WTC11 (cell line): ENCODE measurements around the gene FXYD3. TPM values are rescaled to one million over a fixed set of nuclear protein-coding genes. Genes with fewer than 3 reads are reported as not detected.
A peak's percentile ranks its signal among the peaks of the same experiment; 100 is the strongest.

Experiments
- ATAC-seq: fragments of 200-7000 bp; cut with Tn5 transposase; 2 replicates; pipeline ENCODE4 v1.10.0; 2021; ENCODE audit warnings: mild to moderate bottlenecking, moderate library complexity
- CTCF ChIA-PET: fragments of 300-600 bp; sonication (Branson Sonifier 250); formaldehyde crosslinking; loops from one replicate; lab custom pipeline; 2021; ENCODE audit warnings: antibody characterized with exemption; lab: Charles Lee
- POLR2A ChIA-PET: fragments of 350-600 bp; sonication (Branson Sonifier 250); formaldehyde crosslinking; loops from one replicate; lab custom pipeline; 2021; ENCODE audit warnings: antibody characterized with exemption; lab: Charles Lee
- DNase-seq: peaks from one replicate; pipeline ENCODE4 v3.0.0; 2021; ENCODE audit warnings: low spot score
- H3K27ac Mint-ChIP-seq: 2 replicates; pipeline ENCODE4 v1.8.0; 2021; ENCODE audit warnings: mixed read lengths
- H3K27me3 Mint-ChIP-seq: 2 replicates; pipeline ENCODE4 v1.8.0; 2021; ENCODE audit warnings: low read depth, mild to moderate bottlenecking, moderate library complexity, mixed read lengths
- H3K36me3 Mint-ChIP-seq: 2 replicates; pipeline ENCODE4 v1.8.0; 2021; ENCODE audit warnings: mixed read lengths
- H3K4me1 Mint-ChIP-seq: 2 replicates; pipeline ENCODE4 v1.8.0; 2022; ENCODE audit warnings: mixed read lengths
- H3K4me3 Mint-ChIP-seq: 2 replicates; pipeline ENCODE4 v1.8.0; 2021; ENCODE audit warnings: mild to moderate bottlenecking, moderate library complexity, mixed read lengths
- H3K9me3 Mint-ChIP-seq: 2 replicates; pipeline ENCODE4 v1.8.0; 2021; ENCODE audit warnings: mixed read lengths
- AR ChIP-seq: fragments of 250-450 bp; sonication (Bioruptor Pico); IDR thresholded peaks from 2 replicates; pipeline ENCODE4 v1.9.0; 2021; ENCODE audit warnings: mild to moderate bottlenecking
- ATF3 ChIP-seq: sonication (generic); formaldehyde crosslinking; conservative IDR thresholded peaks from 2 replicates; pipeline ENCODE4 v1.8.1; 2022; ENCODE audit warnings: mild to moderate bottlenecking, missing genetic modification reagents
- CREM ChIP-seq: sonication (generic); formaldehyde crosslinking; IDR thresholded peaks from 2 replicates; pipeline ENCODE4 v1.8.1; 2022; ENCODE audit warnings: mild to moderate bottlenecking, missing genetic modification reagents, moderate library complexity
- EMX1 ChIP-seq: fragments of 250-450 bp; sonication (Bioruptor Pico); IDR thresholded peaks from 2 replicates; pipeline ENCODE4 v1.8.0; 2021; ENCODE audit warnings: mild to moderate bottlenecking
- HMGA2 ChIP-seq: fragments of 250-450 bp; sonication (Bioruptor Pico); IDR thresholded peaks from 2 replicates; pipeline ENCODE4 v1.4.0; 2021; ENCODE audit warnings: mild to moderate bottlenecking, moderate library complexity
- MYBL2 ChIP-seq: sonication (generic); formaldehyde crosslinking; IDR thresholded peaks from 2 replicates; pipeline ENCODE4 v1.8.1; 2023; ENCODE audit warnings: mild to moderate bottlenecking, moderate library complexity, missing genetic modification reagents
- NR1H2 ChIP-seq: sonication (generic); formaldehyde crosslinking; IDR thresholded peaks from 2 replicates; pipeline ENCODE4 v1.9.0; 2021; ENCODE audit warnings: mild to moderate bottlenecking, moderate library complexity, missing genetic modification reagents
- PRRX2 ChIP-seq: fragments of 250-450 bp; sonication (Bioruptor Pico); IDR thresholded peaks from 2 replicates; pipeline ENCODE4 v1.8.0; 2021; ENCODE audit warnings: mild to moderate bottlenecking
- SOX15 ChIP-seq: fragments of 250-450 bp; sonication (Bioruptor Pico); IDR thresholded peaks from 2 replicates; pipeline ENCODE4 v1.9.0; 2021; ENCODE audit warnings: mild to moderate bottlenecking
- TP53 ChIP-seq: sonication (generic); formaldehyde crosslinking; IDR thresholded peaks from 2 replicates; pipeline ENCODE4 v1.8.1; 2023; ENCODE audit warnings: mild to moderate bottlenecking, missing genetic modification reagents
- ZBTB21 ChIP-seq: sonication (generic); formaldehyde crosslinking; IDR thresholded peaks from 2 replicates; pipeline ENCODE4 v1.8.1; 2023; ENCODE audit warnings: mild to moderate bottlenecking, missing genetic modification reagents, borderline replicate concordance
- ZNF263 ChIP-seq: sonication (generic); formaldehyde crosslinking; IDR thresholded peaks from 2 replicates; pipeline ENCODE4 v1.8.1; 2022; ENCODE audit warnings: low read depth, mild to moderate bottlenecking, moderate library complexity, missing genetic modification reagents
- ZNF416 ChIP-seq: fragments of 250-450 bp; sonication (Bioruptor Pico); IDR thresholded peaks from 2 replicates; pipeline ENCODE4 v1.9.0; 2021; ENCODE audit warnings: mild to moderate bottlenecking, inconsistent platforms
- ZNF532 ChIP-seq: fragments of 250-450 bp; sonication (Bioruptor Pico); IDR thresholded peaks from 2 replicates; pipeline ENCODE4 v1.9.0; 2021; ENCODE audit warnings: mild to moderate bottlenecking, borderline replicate concordance
- total RNA-seq: library from RNA; stranded (reverse); gene quantifications from 3 replicates; pipeline ENCODE4 v1.2.3, GENCODE V29; 2021
- TF ChIP-seq, protein P1 (sequence below): sonication (generic); formaldehyde crosslinking; IDR thresholded peaks from 2 replicates; pipeline ENCODE4 v1.8.0; 2022; ENCODE audit warnings: mild to moderate bottlenecking, missing genetic modification reagents
- TF ChIP-seq, protein P2 (sequence below): fragments of 200-600 bp; IDR thresholded peaks from 2 replicates; pipeline ENCODE4 v1.8.0; 2022; ENCODE audit warnings: antibody characterized with exemption
- TF ChIP-seq, protein P3 (sequence below): fragments of 250-450 bp; sonication (Bioruptor Pico); IDR thresholded peaks from 2 replicates; pipeline ENCODE4 v1.9.0; 2021; ENCODE audit warnings: moderate library complexity, mild to moderate bottlenecking, inconsistent platforms, borderline replicate concordance
- TF ChIP-seq, protein P4 (sequence below): fragments of 250-450 bp; sonication (Bioruptor Pico); conservative IDR thresholded peaks from 2 replicates; pipeline ENCODE4 v1.9.0; 2021; ENCODE audit warnings: mild to moderate bottlenecking
- TF ChIP-seq, protein P5 (sequence below): sonication (generic); formaldehyde crosslinking; IDR thresholded peaks from 2 replicates; pipeline ENCODE4 v1.8.1; 2023; ENCODE audit warnings: mild to moderate bottlenecking, missing genetic modification reagents, moderate library complexity

The FXYD3 gene
- total RNA-seq, 1 experiment from 2014 or later, result 1.8 TPM

- TF ChIP-seq AR (CRISPR knock-in tag) (no peak), HMGA2 (no peak), ZBTB21 (CRISPR knock-in tag) (no peak), PRRX2 (CRISPR knock-in tag) (no peak), ZNF416 (CRISPR knock-in tag) (no peak)
- TF ChIP-seq, protein P1, sequence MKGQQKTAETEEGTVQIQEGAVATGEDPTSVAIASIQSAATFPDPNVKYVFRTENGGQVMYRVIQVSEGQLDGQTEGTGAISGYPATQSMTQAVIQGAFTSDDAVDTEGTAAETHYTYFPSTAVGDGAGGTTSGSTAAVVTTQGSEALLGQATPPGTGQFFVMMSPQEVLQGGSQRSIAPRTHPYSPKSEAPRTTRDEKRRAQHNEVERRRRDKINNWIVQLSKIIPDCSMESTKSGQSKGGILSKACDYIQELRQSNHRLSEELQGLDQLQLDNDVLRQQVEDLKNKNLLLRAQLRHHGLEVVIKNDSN (CRISPR knock-in tag), result no peak
- TF ChIP-seq, protein P2, sequence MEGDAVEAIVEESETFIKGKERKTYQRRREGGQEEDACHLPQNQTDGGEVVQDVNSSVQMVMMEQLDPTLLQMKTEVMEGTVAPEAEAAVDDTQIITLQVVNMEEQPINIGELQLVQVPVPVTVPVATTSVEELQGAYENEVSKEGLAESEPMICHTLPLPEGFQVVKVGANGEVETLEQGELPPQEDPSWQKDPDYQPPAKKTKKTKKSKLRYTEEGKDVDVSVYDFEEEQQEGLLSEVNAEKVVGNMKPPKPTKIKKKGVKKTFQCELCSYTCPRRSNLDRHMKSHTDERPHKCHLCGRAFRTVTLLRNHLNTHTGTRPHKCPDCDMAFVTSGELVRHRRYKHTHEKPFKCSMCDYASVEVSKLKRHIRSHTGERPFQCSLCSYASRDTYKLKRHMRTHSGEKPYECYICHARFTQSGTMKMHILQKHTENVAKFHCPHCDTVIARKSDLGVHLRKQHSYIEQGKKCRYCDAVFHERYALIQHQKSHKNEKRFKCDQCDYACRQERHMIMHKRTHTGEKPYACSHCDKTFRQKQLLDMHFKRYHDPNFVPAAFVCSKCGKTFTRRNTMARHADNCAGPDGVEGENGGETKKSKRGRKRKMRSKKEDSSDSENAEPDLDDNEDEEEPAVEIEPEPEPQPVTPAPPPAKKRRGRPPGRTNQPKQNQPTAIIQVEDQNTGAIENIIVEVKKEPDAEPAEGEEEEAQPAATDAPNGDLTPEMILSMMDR, result no peak
These were observed 40.5 kb downstream of the FXYD3 start (continued) for GRCh38 chr19:35155981-35156672.

- Mint-ChIP-seq H3K36me3 (peaks cover 55% of the 10 kb centered on the region), H3K4me1 (peaks cover 38% of the 10 kb centered on the region), H3K4me3 (peak overlapping the region; percentile 97), H3K27me3 (no peaks in the 10 kb centered on the region), H3K27ac (no peak overlapping the region), H3K9me3 (peaks cover 5% of the 10 kb centered on the region)
- ChIA-PET POLR2A (no interaction called here), CTCF (interaction anchor here (1.0 kb wide), 1 partner anchor 15 kb away, joined by 3 read pairs; no protein-coding TSS in a partner anchor)
- DNase-seq (no peak), ATAC-seq (no peak)
- TF ChIP-seq, protein P3, sequence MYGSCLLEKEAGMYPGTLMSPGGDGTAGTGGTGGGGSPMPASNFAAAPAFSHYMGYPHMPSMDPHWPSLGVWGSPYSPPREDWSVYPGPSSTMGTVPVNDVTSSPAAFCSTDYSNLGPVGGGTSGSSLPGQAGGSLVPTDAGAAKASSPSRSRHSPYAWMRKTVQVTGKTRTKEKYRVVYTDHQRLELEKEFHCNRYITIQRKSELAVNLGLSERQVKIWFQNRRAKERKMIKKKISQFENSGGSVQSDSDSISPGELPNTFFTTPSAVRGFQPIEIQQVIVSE (CRISPR knock-in tag), result no peak
- no peak for TF ChIP-seq MYBL2
- TF ChIP-seq AR (CRISPR knock-in tag), result no peak
- TF ChIP-seq ZNF532 (CRISPR knock-in tag), result no peak
- TF ChIP-seq, protein P4, sequence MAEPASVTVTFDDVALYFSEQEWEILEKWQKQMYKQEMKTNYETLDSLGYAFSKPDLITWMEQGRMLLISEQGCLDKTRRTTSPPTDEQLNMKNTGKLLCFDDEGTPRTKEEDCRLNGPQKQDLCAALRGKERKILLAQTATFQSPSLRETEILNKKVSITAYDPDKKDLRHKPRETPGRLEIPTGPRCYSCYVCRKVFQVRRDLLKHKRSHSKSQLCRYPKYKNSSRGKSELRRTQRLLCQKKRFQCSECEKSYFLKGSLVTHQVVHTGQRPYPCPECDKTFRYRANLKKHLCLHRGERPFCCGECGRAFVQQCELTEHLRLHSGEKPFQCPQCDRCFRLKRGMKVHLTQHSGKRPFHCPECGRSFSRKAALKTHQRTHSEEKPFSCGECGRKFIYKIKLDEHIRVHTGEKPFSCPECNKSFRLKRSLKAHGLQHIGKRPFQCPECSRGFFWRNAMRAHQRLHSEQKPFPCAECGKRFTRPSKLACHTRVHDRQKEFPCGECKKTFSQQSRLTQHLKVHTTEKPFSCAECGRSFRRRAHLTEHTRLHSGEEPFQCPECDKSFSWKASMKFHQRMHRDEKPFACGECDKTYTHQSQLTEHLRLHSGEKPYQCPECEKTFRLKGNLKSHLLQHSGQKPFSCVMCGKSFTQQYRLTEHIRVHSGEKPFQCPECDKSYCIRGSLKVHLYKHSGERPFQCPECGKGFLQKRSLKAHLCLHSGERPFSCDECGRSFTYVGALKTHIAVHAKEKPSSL, result no peak
- TF ChIP-seq EMX1 (CRISPR knock-in tag), result no peak
- no peak for TF ChIP-seq TP53
- TF ChIP-seq, protein P5, sequence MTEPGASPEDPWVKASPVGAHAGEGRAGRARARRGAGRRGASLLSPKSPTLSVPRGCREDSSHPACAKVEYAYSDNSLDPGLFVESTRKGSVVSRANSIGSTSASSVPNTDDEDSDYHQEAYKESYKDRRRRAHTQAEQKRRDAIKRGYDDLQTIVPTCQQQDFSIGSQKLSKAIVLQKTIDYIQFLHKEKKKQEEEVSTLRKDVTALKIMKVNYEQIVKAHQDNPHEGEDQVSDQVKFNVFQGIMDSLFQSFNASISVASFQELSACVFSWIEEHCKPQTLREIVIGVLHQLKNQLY (CRISPR knock-in tag), result no peak
- no peak for TF ChIP-seq SOX15 (CRISPR knock-in tag)
- no peak for TF ChIP-seq CREM (CRISPR knock-in tag)
- TF ChIP-seq NR1H2 (CRISPR knock-in tag), result no peak
- TF ChIP-seq ATF3 (CRISPR knock-in tag), result no peak
- TF ChIP-seq ZNF263 (CRISPR knock-in tag), result no peak
These were observed 41.0 kb downstream of the FXYD3 start for GRCh38 chr19:35156673-35157014.
